T-helper 1 cell treated with Interleukin-12 subunit alpha and Interleukin-12 subunit beta and Interleukin-4 antibody, amounts not matched to agents 30 μg/mL and 1 μg/mL, for 36 hours (primary cell): ENCODE results near the gene RAMAC.

Source experiments
- H3K27ac Mint-ChIP-seq: one replicate; pipeline ENCODE4 v1.8.0; 2021; ENCODE audit warnings: mild to moderate bottlenecking, mixed read lengths
- H3K27me3 Mint-ChIP-seq: one replicate; pipeline ENCODE4 v1.8.0; 2021; ENCODE audit warnings: low read depth, mixed read lengths
- H3K36me3 Mint-ChIP-seq: one replicate; pipeline ENCODE4 v1.8.0; 2021; ENCODE audit warnings: low read depth, mixed read lengths
- H3K4me1 Mint-ChIP-seq: one replicate; pipeline ENCODE4 v1.8.0; 2021; ENCODE audit warnings: low read depth, mixed read lengths
- H3K4me3 Mint-ChIP-seq: one replicate; pipeline ENCODE4 v1.8.0; 2021; ENCODE audit warnings: mild to moderate bottlenecking, moderate library complexity, mixed read lengths
- H3K9me3 Mint-ChIP-seq: one replicate; pipeline ENCODE4 v1.8.0; 2021; ENCODE audit warnings: mixed read lengths

The RAMAC gene

GRCh38 chr15:82952158-82953081 is 33.6 kb upstream of the RAMAC start, which contains the start of gene HOMER2:
HOMER2 (minus strand) TSS chr15:82952720; CDS start chr15:82952535, 185 bp downstream.
- no peaks in the 10 kb centered on the region for H3K9me3 Mint-ChIP-seq
- no peaks in the 10 kb centered on the region for H3K36me3 Mint-ChIP-seq
- H3K27ac Mint-ChIP-seq: no peak within 1 kb of the TSS
- H3K4me3 Mint-ChIP-seq: peak within 1 kb of the TSS; percentile 75
- H3K27me3 Mint-ChIP-seq: peaks cover 22% of the 10 kb centered on the region
- peaks cover 8% of the 10 kb centered on the region for H3K4me1 Mint-ChIP-seq

GRCh38 chr15:82958638-82959037 is 27.4 kb upstream of the RAMAC start:
- Mint-ChIP-seq H3K4me3 (no peak overlapping the region), H3K36me3 (no peaks in the 10 kb centered on the region), H3K27me3 (peaks cover 46% of the 10 kb centered on the region), H3K9me3 (no peaks in the 10 kb centered on the region), H3K4me1 (no peaks in the 10 kb centered on the region), H3K27ac (no peak overlapping the region)

- no peaks in the 10 kb centered on the region for H3K4me1 Mint-ChIP-seq
- H3K9me3 Mint-ChIP-seq: no peaks in the 10 kb centered on the region
- H3K27ac Mint-ChIP-seq: no peak overlapping the region
- peaks cover 44% of the 10 kb centered on the region for H3K27me3 Mint-ChIP-seq
- H3K36me3 Mint-ChIP-seq: no peaks in the 10 kb centered on the region
- no peak overlapping the region for H3K4me3 Mint-ChIP-seq
These were observed 26.6 kb upstream of the RAMAC start for GRCh38 chr15:82959423-82959822.

DNA sequence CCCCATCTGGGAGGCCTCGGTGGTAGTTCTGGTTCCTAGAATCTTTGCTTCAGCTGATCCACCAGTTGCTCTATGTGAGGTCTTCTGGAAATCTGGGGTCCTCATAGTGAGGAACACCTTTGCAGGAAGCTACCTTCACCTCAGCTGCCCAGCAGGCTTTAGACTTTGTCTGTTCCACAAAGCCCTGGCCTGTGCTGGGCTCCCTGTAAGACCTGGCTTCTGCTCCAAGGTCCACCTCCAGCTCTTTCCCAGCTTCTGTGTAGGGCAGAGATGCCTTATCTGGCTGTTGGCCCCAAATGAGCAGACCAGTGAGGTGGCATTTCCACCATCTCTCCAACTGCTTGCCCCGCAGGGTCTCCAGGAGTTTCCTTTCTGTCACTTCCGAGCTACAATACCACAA is 25.2 kb upstream of the RAMAC start:
- Mint-ChIP-seq H3K4me1 (no peaks in the 10 kb centered on the region), H3K4me3 (no peak overlapping the region), H3K27ac (no peak overlapping the region), H3K27me3 (peaks cover 41% of the 10 kb centered on the region), H3K9me3 (no peaks in the 10 kb centered on the region), H3K36me3 (no peaks in the 10 kb centered on the region)

GRCh38 chr15:82963471-82964341 is 22.3 kb upstream of the RAMAC start:
- H3K27me3 Mint-ChIP-seq: peaks cover 39% of the 10 kb centered on the region
- H3K4me1 Mint-ChIP-seq: peaks cover 17% of the 10 kb centered on the region
- no peaks in the 10 kb centered on the region for H3K36me3 Mint-ChIP-seq
- no peak overlapping the region for H3K27ac Mint-ChIP-seq
- no peak overlapping the region for H3K4me3 Mint-ChIP-seq
- H3K9me3 Mint-ChIP-seq: no peaks in the 10 kb centered on the region

GRCh38 chr15:82964890-82965289 is 21.1 kb upstream of the RAMAC start:
- Mint-ChIP-seq H3K4me1 (peaks cover 17% of the 10 kb centered on the region), H3K27me3 (peaks cover 39% of the 10 kb centered on the region), H3K9me3 (no peaks in the 10 kb centered on the region), H3K4me3 (no peak overlapping the region), H3K27ac (no peak overlapping the region), H3K36me3 (no peaks in the 10 kb centered on the region)

- no peaks in the 10 kb centered on the region for H3K9me3 Mint-ChIP-seq
- peak overlapping the region; percentile 37 for H3K27ac Mint-ChIP-seq
- H3K4me1 Mint-ChIP-seq: peaks cover 17% of the 10 kb centered on the region
- no peaks in the 10 kb centered on the region for H3K36me3 Mint-ChIP-seq
- H3K27me3 Mint-ChIP-seq: peaks cover 38% of the 10 kb centered on the region
- H3K4me3 Mint-ChIP-seq: no peak overlapping the region
These were observed 19.3 kb upstream of the RAMAC start for GRCh38 chr15:82966671-82967071.

GRCh38 chr15:82968066-82968465 is 17.9 kb upstream of the RAMAC start:
- no peaks in the 10 kb centered on the region for H3K36me3 Mint-ChIP-seq
- H3K27me3 Mint-ChIP-seq: peaks cover 49% of the 10 kb centered on the region

DNA sequence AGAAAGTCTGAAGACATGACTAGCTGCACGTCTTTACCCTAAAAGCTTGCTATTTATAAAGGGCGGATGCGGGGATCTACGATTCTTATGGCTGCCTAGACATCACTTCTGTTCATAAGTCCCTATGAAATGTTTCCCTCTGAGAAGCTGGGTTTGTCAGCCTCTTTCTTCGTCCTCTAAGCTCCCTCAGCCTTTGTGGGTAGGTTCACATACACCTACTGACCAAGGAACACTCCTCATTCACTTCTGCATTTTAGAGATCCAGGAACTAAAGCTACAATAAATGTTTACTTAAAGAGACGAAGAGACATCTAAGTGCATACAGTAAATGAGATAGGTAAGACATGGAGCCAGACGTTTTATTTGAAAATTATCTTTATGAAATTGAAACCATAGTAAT is 16.7 kb upstream of the RAMAC start:
- Mint-ChIP-seq H3K27ac (no peak overlapping the region), H3K27me3 (peaks cover 43% of the 10 kb centered on the region), H3K36me3 (no peaks in the 10 kb centered on the region)

More at GRCh38 chr15:82968066-82968465, 17.9 kb upstream of the RAMAC start:
- H3K4me3 Mint-ChIP-seq: no peak overlapping the region
- H3K9me3 Mint-ChIP-seq: no peaks in the 10 kb centered on the region
- H3K4me1 Mint-ChIP-seq: peaks cover 19% of the 10 kb centered on the region
- no peak overlapping the region for H3K27ac Mint-ChIP-seq

GRCh38 chr15:82970078-82970686 is 15.8 kb upstream of the RAMAC start:
- Mint-ChIP-seq H3K27me3 (peaks cover 43% of the 10 kb centered on the region), H3K4me1 (peaks cover 19% of the 10 kb centered on the region), H3K36me3 (no peaks in the 10 kb centered on the region), H3K9me3 (no peaks in the 10 kb centered on the region), H3K4me3 (no peak overlapping the region), H3K27ac (no peak overlapping the region)

More for the DNA sequence above, 16.7 kb upstream of the RAMAC start:
- Mint-ChIP-seq H3K4me3 (no peak overlapping the region), H3K4me1 (peaks cover 19% of the 10 kb centered on the region), H3K9me3 (no peaks in the 10 kb centered on the region)

DNA sequence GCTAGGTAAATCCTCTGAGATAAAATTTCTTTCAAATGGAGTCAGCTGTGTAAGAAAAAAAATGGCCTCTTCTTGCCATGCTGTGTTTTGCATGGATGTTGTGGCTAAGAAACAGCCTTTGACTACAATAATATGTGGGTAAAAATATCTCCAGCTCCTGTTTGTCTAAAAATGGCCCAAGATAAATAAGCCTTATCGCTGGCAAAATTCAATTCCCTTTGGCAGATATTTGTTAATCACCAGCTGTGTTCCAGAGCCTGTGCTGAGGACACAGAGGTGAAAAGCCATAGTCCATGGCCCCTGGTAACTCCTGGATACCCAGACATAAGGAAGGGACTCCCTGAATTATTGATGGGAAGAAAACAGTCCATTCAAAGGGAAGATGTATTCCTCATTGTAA is 15.3 kb upstream of the RAMAC start:
- H3K9me3 Mint-ChIP-seq: no peaks in the 10 kb centered on the region
- H3K4me1 Mint-ChIP-seq: peaks cover 19% of the 10 kb centered on the region
- no peaks in the 10 kb centered on the region for H3K36me3 Mint-ChIP-seq
- H3K27me3 Mint-ChIP-seq: peaks cover 47% of the 10 kb centered on the region
- no peak overlapping the region for H3K4me3 Mint-ChIP-seq
- H3K27ac Mint-ChIP-seq: no peak overlapping the region

- H3K27ac Mint-ChIP-seq: no peak overlapping the region
- H3K4me1 Mint-ChIP-seq: peaks cover 13% of the 10 kb centered on the region
These were observed 14.6 kb upstream of the RAMAC start for GRCh38 chr15:82971218-82971984.

GRCh38 chr15:82972990-82973389 is 13.0 kb upstream of the RAMAC start:
- H3K4me3 Mint-ChIP-seq: no peak overlapping the region
- peaks cover 46% of the 10 kb centered on the region for H3K27me3 Mint-ChIP-seq
- H3K4me1 Mint-ChIP-seq: peaks cover 5% of the 10 kb centered on the region
- H3K27ac Mint-ChIP-seq: no peak overlapping the region
- H3K36me3 Mint-ChIP-seq: no peaks in the 10 kb centered on the region
- no peaks in the 10 kb centered on the region for H3K9me3 Mint-ChIP-seq

More at GRCh38 chr15:82971218-82971984, 14.6 kb upstream of the RAMAC start:
- peaks cover 47% of the 10 kb centered on the region for H3K27me3 Mint-ChIP-seq
- no peaks in the 10 kb centered on the region for H3K9me3 Mint-ChIP-seq
- H3K36me3 Mint-ChIP-seq: no peaks in the 10 kb centered on the region
- H3K4me3 Mint-ChIP-seq: no peak overlapping the region

DNA sequence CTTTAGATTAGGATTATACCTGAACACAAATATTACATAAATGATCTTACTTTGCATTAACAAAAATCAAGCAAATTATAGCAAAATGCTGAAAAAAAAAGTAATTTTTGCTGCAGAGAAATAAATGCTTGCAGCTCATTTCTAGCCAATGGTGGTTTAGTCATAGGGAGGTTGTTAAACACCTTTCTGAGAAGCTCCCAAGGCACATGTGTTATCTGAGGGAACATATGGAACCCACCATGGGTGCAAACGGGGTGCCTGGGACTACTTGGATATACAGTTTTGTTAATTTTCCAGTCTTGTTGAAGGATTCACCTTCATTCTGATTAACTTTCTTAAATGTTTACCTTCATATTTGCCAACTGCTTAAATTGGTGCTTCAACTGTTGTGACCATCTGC is 8.9 kb upstream of the RAMAC start:
- peaks cover 3% of the 10 kb centered on the region for H3K36me3 Mint-ChIP-seq
- no peak overlapping the region for H3K27ac Mint-ChIP-seq
- H3K4me3 Mint-ChIP-seq: no peak overlapping the region
- H3K4me1 Mint-ChIP-seq: peaks cover 4% of the 10 kb centered on the region
- peaks cover 12% of the 10 kb centered on the region for H3K27me3 Mint-ChIP-seq
- H3K9me3 Mint-ChIP-seq: no peaks in the 10 kb centered on the region
